K562 (cell line): Measurements from ENCODE around the gene ECI1. TPM values are rescaled to one million over a fixed set of nuclear protein-coding genes. Genes with fewer than 3 reads are reported as not detected.

Experiments
- ATAC-seq: fragments of 200-7000 bp; cut with Tn5 transposase; 3 replicates; pipeline ENCODE4 v1.9.1; 2020; ENCODE audit warnings: moderate library complexity
- BruUV-seq: library from RNA; stranded (reverse); fragments of 400-500 nt; replicated peaks from 2 replicates; lab custom pipeline; 2021; lab: Mats Ljungman, UMichigan
- CTCF ChIA-PET: fragments of 300-600 bp; formaldehyde crosslinking; extraction: SDS; loops from one replicate; lab custom pipeline; 2021; ENCODE audit warnings: low intra/inter-chr PET ratio; lab: Yijun Ruan, JAX
- POLR2A ChIA-PET: fragments of 300-600, 350-650 bp; sonication (Branson Sonifier 250); formaldehyde crosslinking; extraction: SDS; loops from one replicate; lab custom pipeline; 2021; ENCODE audit warnings: antibody characterized with exemption, inconsistent platforms; lab: Yijun Ruan, JAX
- DNase-seq, 4 experiments: peaks; one replicate each; pipeline versions ENCODE4 v3.0.0 to v3.0.0-alpha.2; 2011 to 2018; ENCODE audit warnings: low spot score in 3 of 4, mixed read lengths in 3 of 4; ENCODE audit errors: extremely low read depth in 1 of 4
- FAIRE-seq: peaks from 2 replicates; lab custom pipeline; 2011; peaks lifted over from hg19 to GRCh38; lab: Jason Lieb, UNC
- H2AFZ ChIP-seq: 2 replicates; pipeline ENCODE4 v1.6.0; 2011; ENCODE audit warnings: low read depth, low read length, control low read depth, inconsistent platforms
- H3K27ac ChIP-seq: fragments of 200-600 bp; 3 replicates; pipeline ENCODE4 v1.8.0; 2011; ENCODE audit warnings: low read depth, mild to moderate bottlenecking, control low read depth, inconsistent platforms, low read length, moderate library complexity, mixed read lengths; ENCODE audit errors: extremely low read depth
- H3K27me3 ChIP-seq, 2 experiments: fragments of 300-600 bp in 1 of 2; 2 replicates in 1 of 2; 3 replicates in 1 of 2; pipeline versions ENCODE4 v1.6.0 to v1.8.0; 2011; ENCODE audit warnings: inconsistent platforms in 2 of 2, low read length in 2 of 2, mild to moderate bottlenecking in 1 of 2, mixed read lengths in 1 of 2, moderate library complexity in 1 of 2; ENCODE audit not compliant: control insufficient read depth in 2 of 2, insufficient read depth in 2 of 2
- H3K36me3 ChIP-seq: fragments of 300-600 bp; 3 replicates; pipeline ENCODE4 v1.8.0; 2011; ENCODE audit warnings: mild to moderate bottlenecking, low read length, inconsistent platforms; ENCODE audit not compliant: control insufficient read depth, insufficient read depth
- H3K4me1 ChIP-seq, 2 experiments: fragments of 200-600 bp in 1 of 2; replicated peaks in 1 of 2; 2 replicates in 1 of 2; 3 replicates in 1 of 2; pipeline versions ENCODE4 v1.5.1 to v1.8.0; 2011; ENCODE audit warnings: inconsistent platforms in 2 of 2, low read length in 2 of 2, mild to moderate bottlenecking in 1 of 2, mixed read lengths in 1 of 2, moderate library complexity in 1 of 2; ENCODE audit not compliant: control insufficient read depth in 2 of 2, insufficient read depth in 2 of 2
- H3K4me2 ChIP-seq: 2 replicates; pipeline ENCODE4 v1.6.1; 2011; ENCODE audit warnings: low read length, control low read depth, inconsistent platforms, mixed read lengths; ENCODE audit not compliant: insufficient read depth
- H3K4me3 ChIP-seq: fragments of 200-600 bp; sonication (generic), shearing (Covaris generic); 2 replicates; pipeline ENCODE4 v1.5.1; 2016; ENCODE audit warnings: control low read depth, inconsistent platforms
- H3K79me2 ChIP-seq: fragments of 200-600 bp; 3 replicates; pipeline ENCODE4 v1.8.0; 2011; ENCODE audit warnings: low read length, inconsistent platforms; ENCODE audit not compliant: control insufficient read depth, insufficient read depth
- H3K9ac ChIP-seq, 2 experiments: 2 replicates each; pipeline versions ENCODE4 v1.6.0 to v1.6.1; 2011; ENCODE audit warnings: low read depth in 2 of 2, low read length in 2 of 2, control low read depth in 1 of 2, inconsistent platforms in 1 of 2, mild to moderate bottlenecking in 1 of 2, mixed read lengths in 1 of 2; ENCODE audit not compliant: insufficient read depth in 1 of 2
- H3K9me1 ChIP-seq: one replicate; pipeline ENCODE4 v1.6.0; 2011; ENCODE audit warnings: inconsistent platforms, mild to moderate bottlenecking, low read length, moderate library complexity; ENCODE audit not compliant: control insufficient read depth, insufficient read depth
- H3K9me3 ChIP-seq: replicated peaks from 2 replicates; pipeline ENCODE4 v1.5.1; 2011; ENCODE audit warnings: low read depth, low read length, inconsistent platforms; ENCODE audit not compliant: control insufficient read depth, insufficient read depth
- H4K20me1 ChIP-seq: replicated peaks from 2 replicates; pipeline ENCODE4 v1.6.1; 2011; ENCODE audit warnings: low read length, inconsistent platforms, mixed read lengths; ENCODE audit not compliant: control insufficient read depth, insufficient read depth
- E2F6 ChIP-seq, 2 experiments: IDR thresholded peaks; 2 replicates each; pipeline ENCODE4 v1.6.1; 2011; ENCODE audit warnings: borderline replicate concordance in 1 of 2, control low read depth in 1 of 2, low read depth in 1 of 2, low read length in 1 of 2, mild to moderate bottlenecking in 1 of 2, mixed read lengths in 1 of 2, moderate library complexity in 1 of 2; ENCODE audit not compliant: insufficient read depth in 1 of 2, insufficient read length in 1 of 2, poor library complexity in 1 of 2, severe bottlenecking in 1 of 2; ENCODE audit errors: extremely low read depth in 1 of 2
- KLF1 ChIP-seq: fragments of 450-650 bp; IDR thresholded peaks from 2 replicates; pipeline ENCODE4 v1.6.1; 2016; ENCODE audit warnings: missing genetic modification characterization, missing compliant biosample characterization
- NKRF ChIP-seq: fragments of 450-650 bp; IDR thresholded peaks from 2 replicates; pipeline ENCODE4 v1.6.1; 2016; ENCODE audit warnings: borderline replicate concordance
- SFPQ ChIP-seq: fragments of 200-400 bp; formaldehyde crosslinking; IDR thresholded peaks from 2 replicates; pipeline ENCODE4 v1.6.1; 2017; ENCODE audit warnings: mild to moderate bottlenecking, low read depth, low read length, moderate library complexity
- ZEB2 ChIP-seq: fragments of 450-650 bp; IDR thresholded peaks from 2 replicates; pipeline ENCODE4 v1.6.1; 2016
- ZNF655 ChIP-seq: fragments of 250-450 bp; sonication (Bioruptor Pico); IDR thresholded peaks from 2 replicates; pipeline ENCODE4 v1.5.0; 2021
- WGBS: fragments of 100-300 bp; shearing (Covaris generic); methylation state at CpG from one replicate; pipeline ENCODE4 v1.1.6; 2016; ENCODE audit warnings: low coverage, mixed read lengths; ENCODE audit not compliant: insufficient coverage; ENCODE audit errors: missing lambda C conversion rate; 5-methylcytosine and 5-hydroxymethylcytosine counted together
- in situ Hi-C: fragments of 300-500 bp; cut with MboI; formaldehyde crosslinking; loops from 4 replicates; pipeline ENCODE4 v1.15.0; 2018; ENCODE audit warnings: inconsistent platforms, mixed read lengths
- intact Hi-C: fragments of 100-400 bp; cut with micrococcal nuclease; formaldehyde crosslinking; loops from 2 replicates; pipeline ENCODE4 v1.14.2; 2022
- polyA plus RNA-seq, 8 experiments: library from polyadenylated mRNA; depleted of rRNA in 4 of 8; stranded (reverse) in 5 of 8; unstranded in 3 of 8; fragments of >200 nt; fragmentation: Nextera tagmentation in 2 of 8; fragmentation: Illumina TruSeq in 1 of 8; extraction: Ambion mirVana in 2 of 8; extraction: Trizol in 1 of 8; gene quantifications; 2 replicates each; pipeline versions ENCODE4 v1.2.1 to v1.2.3, GENCODE V29; 2011 to 2014; ENCODE audit warnings: inconsistent platforms in 1 of 8, missing spikeins in 1 of 8
- total RNA-seq, 7 experiments: library from RNA; depleted of rRNA in 6 of 7; stranded (reverse); fragments of >200 nt in 6 of 7; fragmentation: Illumina TruSeq in 2 of 7; extraction: Trizol in 2 of 7; gene quantifications; 2 replicates each; pipeline versions ENCODE4 v1.2.1 to v1.2.3, GENCODE V29; 2011 to 2021; ENCODE audit warnings: low replicate concordance in 1 of 7

The ECI1 gene
- total and polyA plus RNA-seq, 9 of the 15 experiments (the other 6 are each of a cell fraction or from before 2014, with no cell fraction given), result 4.7 to 189 (median 54.0) TPM

- TF ChIP-seq E2F6 (IDR thresholded peaks at IDR 0.05; ENCODE audit: borderline replicate concordance in 1 of 2, extremely low read depth in 1 of 2, insufficient read depth in 1 of 2, insufficient read length in 1 of 2, low read depth in 1 of 2, low read length in 1 of 2, poor library complexity in 1 of 2, severe bottlenecking in 1 of 2), result no peak
Observed at GRCh38 chr16:2296661-2297505, 45.5 kb upstream of the ECI1 start (continued).

- Histone ChIP-seq H3K4me1 (peaks cover 6 to 24% of the 10 kb centered on the region in 2 experiments; a peak in 4 of 5 replicates), H3K4me3 (no peak overlapping the region), H3K27me3 (no peaks in the 10 kb centered on the region), H2AFZ (no peak overlapping the region), H3K27ac (no peak overlapping the region), H3K9ac (no peak overlapping the region), H3K79me2 (no peaks in the 10 kb centered on the region), H3K36me3 (peaks cover 46% of the 10 kb centered on the region; the same call in 2 of the 3 replicates), H3K9me3 (no peaks in the 10 kb centered on the region), H4K20me1 (no peaks in the 10 kb centered on the region; the same call in 1 of the 2 replicates), H3K9me1 (no peaks in the 10 kb centered on the region), H3K4me2 (no peak overlapping the region)
- TF ChIP-seq SFPQ (no peak), KLF1 (no peak), ZEB2 (no peak), NKRF (no peak), ZNF655 (CRISPR knock-in tag) (no peak)
- in situ Hi-C loops, result no loop called here
- no peak for FAIRE-seq
- intact Hi-C loops, result no loop called here
- no TSS peak for BruUV-seq
- 93% methylated on average over 20 of the region's 21 CpGs for WGBS
- ATAC-seq, result no peak
- no peak for DNase-seq
- POLR2A ChIA-PET, result interaction anchor here (0.6 to 0.8 kb wide), 3 partner anchors 10 to 801 kb away, joined by 3 read pairs; no protein-coding TSS in a partner anchor
- CTCF ChIA-PET, result interaction anchor here (0.7 to 2.5 kb wide), 2 partner anchors 206 to 236 kb away, joined by 4 to 12 read pairs; no protein-coding TSS in a partner anchor
Observed at GRCh38 chr16:2295056-2295798, 43.8 kb upstream of the ECI1 start.
